ENCODE measurements around the gene ATF7.
A peak's percentile ranks its signal among the peaks of the same experiment; 100 is the strongest.

Gene ATF7

DNA sequence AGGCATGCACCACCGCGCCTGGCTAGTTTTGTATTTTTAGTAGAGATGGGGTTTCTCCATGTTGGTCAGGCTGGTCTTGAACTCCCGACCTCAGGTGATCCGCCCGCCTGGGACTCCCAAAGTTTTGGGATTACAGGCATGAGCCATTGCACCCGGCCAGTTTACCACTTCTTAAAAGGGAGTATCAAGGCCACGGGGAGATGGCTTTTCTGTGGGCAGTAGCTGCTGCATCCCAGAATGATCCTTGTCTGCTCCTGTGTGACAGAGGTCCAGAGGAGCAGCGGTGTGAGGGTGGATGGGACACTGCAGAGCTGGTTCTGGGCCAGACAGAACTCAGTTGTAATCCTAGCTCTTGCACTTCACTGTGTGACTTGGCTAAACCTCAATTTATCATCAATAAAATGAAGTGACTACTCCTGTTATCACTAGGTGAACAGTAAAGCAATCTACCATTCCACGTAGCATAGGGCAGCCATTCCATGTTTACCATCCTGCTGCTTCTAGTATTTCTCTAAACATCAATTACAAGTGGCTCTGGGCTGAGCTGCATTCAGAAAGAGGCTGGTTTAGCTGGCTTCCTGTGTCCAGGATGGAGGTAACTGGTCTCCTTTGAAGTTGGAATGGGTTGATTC lies 115.9 kb downstream of the ATF7 start:
- DNase-seq (ENCODE audit: low read depth in 1 of 2, low spot score in 1 of 2): no peak
- H3K4me3 ChIP-seq (replicated peaks; ENCODE audit: insufficient read depth, low read length): no peak overlapping the region
- H3K27me3 ChIP-seq (ENCODE audit: insufficient read depth, poor library complexity, severe bottlenecking): no peaks in the 10 kb centered on the region
- TF ChIP-seq POLR2AphosphoS5 (IDR thresholded peaks at IDR 0.05; ENCODE audit: low read depth) (no peak), SPI1 (IDR thresholded peaks at IDR 0.05; ENCODE audit: borderline replicate concordance, low read depth) (no peak), GABPA (IDR thresholded peaks at IDR 0.05; ENCODE audit: low read depth) (no peak)
- TF ChIP-seq, protein P1, sequence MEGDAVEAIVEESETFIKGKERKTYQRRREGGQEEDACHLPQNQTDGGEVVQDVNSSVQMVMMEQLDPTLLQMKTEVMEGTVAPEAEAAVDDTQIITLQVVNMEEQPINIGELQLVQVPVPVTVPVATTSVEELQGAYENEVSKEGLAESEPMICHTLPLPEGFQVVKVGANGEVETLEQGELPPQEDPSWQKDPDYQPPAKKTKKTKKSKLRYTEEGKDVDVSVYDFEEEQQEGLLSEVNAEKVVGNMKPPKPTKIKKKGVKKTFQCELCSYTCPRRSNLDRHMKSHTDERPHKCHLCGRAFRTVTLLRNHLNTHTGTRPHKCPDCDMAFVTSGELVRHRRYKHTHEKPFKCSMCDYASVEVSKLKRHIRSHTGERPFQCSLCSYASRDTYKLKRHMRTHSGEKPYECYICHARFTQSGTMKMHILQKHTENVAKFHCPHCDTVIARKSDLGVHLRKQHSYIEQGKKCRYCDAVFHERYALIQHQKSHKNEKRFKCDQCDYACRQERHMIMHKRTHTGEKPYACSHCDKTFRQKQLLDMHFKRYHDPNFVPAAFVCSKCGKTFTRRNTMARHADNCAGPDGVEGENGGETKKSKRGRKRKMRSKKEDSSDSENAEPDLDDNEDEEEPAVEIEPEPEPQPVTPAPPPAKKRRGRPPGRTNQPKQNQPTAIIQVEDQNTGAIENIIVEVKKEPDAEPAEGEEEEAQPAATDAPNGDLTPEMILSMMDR (IDR thresholded peaks at IDR 0.05; ENCODE audit: insufficient read depth, low read length): no peak
- TF ChIP-seq, protein P2, sequence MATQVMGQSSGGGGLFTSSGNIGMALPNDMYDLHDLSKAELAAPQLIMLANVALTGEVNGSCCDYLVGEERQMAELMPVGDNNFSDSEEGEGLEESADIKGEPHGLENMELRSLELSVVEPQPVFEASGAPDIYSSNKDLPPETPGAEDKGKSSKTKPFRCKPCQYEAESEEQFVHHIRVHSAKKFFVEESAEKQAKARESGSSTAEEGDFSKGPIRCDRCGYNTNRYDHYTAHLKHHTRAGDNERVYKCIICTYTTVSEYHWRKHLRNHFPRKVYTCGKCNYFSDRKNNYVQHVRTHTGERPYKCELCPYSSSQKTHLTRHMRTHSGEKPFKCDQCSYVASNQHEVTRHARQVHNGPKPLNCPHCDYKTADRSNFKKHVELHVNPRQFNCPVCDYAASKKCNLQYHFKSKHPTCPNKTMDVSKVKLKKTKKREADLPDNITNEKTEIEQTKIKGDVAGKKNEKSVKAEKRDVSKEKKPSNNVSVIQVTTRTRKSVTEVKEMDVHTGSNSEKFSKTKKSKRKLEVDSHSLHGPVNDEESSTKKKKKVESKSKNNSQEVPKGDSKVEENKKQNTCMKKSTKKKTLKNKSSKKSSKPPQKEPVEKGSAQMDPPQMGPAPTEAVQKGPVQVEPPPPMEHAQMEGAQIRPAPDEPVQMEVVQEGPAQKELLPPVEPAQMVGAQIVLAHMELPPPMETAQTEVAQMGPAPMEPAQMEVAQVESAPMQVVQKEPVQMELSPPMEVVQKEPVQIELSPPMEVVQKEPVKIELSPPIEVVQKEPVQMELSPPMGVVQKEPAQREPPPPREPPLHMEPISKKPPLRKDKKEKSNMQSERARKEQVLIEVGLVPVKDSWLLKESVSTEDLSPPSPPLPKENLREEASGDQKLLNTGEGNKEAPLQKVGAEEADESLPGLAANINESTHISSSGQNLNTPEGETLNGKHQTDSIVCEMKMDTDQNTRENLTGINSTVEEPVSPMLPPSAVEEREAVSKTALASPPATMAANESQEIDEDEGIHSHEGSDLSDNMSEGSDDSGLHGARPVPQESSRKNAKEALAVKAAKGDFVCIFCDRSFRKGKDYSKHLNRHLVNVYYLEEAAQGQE (IDR thresholded peaks at IDR 0.05; ENCODE audit: insufficient replicate concordance, low read depth): no peak
- H3K27ac ChIP-seq (replicated peaks): no peak overlapping the region

DNA sequence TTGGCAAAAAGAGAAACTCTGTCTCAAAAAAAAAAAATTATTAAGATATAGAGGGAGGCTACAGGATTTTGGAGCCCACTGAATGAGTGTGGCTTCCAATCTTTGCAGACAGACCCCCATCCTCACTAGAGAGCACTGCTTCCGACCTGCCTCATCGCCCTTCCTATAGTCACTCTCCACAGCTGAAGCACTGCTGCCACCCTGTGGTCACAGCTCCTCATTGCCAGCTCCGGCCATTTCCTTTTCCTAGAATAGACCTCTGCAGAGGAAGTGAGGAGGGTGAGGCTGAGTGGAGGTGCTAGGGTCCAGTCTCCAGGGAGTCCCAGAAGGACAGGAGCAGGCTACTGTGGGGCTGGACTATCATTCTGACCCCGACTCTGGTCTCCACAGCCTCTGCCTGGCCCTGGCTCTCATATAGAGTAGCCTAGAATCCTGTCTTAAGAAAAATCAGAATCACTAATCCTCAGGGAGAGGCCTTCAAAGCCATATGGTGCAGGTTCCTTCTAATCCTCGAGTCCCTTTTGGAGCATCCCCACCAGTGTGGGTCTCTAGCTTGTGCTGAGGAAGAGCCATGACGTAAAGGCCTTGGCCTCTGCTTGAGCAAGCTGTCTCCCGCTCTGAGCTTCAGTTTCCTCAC lies 117.5 kb downstream of the ATF7 start:
- Histone ChIP-seq H3K27ac (replicated peaks) (no peak overlapping the region), H3K27me3 (ENCODE audit: insufficient read depth, poor library complexity, severe bottlenecking) (no peaks in the 10 kb centered on the region), H3K4me3 (replicated peaks; ENCODE audit: insufficient read depth, low read length) (no peak overlapping the region)
- TF ChIP-seq POLR2AphosphoS5 (IDR thresholded peaks at IDR 0.05; ENCODE audit: low read depth): no peak; the same call in 1 of the 2 replicates
- TF ChIP-seq GABPA (IDR thresholded peaks at IDR 0.05; ENCODE audit: low read depth): no peak
- peak; percentile 89 for TF ChIP-seq SPI1 (IDR thresholded peaks at IDR 0.05; ENCODE audit: borderline replicate concordance, low read depth)
- TF ChIP-seq, protein P2 (IDR thresholded peaks at IDR 0.05; ENCODE audit: insufficient replicate concordance, low read depth): no peak
- TF ChIP-seq, protein P1 (IDR thresholded peaks at IDR 0.05; ENCODE audit: insufficient read depth, low read length): peak; percentile 95
- DNase-seq (ENCODE audit: low read depth in 1 of 2, low spot score in 1 of 2): peak in 1 of 2 experiments; percentile 86

DNA sequence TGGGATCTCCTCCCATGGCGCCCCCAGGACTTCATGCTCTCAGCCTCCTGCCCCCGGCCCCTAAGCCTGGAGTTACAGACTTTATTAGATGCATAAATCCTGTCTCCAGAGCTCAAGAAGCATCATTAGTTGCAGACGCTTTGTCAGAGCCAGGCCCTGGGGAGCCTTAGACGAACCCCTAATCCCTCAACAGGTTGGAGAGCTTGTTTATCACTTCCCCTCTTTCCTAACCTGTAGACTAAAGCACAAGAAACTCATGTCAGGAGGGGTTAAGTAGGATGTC lies 118.6 kb downstream of the ATF7 start:
- no peak for DNase-seq (ENCODE audit: low read depth in 1 of 2, low spot score in 1 of 2)
- no peak overlapping the region for H3K27ac ChIP-seq (replicated peaks)
- TF ChIP-seq, protein P2 (IDR thresholded peaks at IDR 0.05; ENCODE audit: insufficient replicate concordance, low read depth): no peak
- TF ChIP-seq SPI1 (IDR thresholded peaks at IDR 0.05; ENCODE audit: borderline replicate concordance, low read depth) (no peak), POLR2AphosphoS5 (IDR thresholded peaks at IDR 0.05; ENCODE audit: low read depth) (no peak), GABPA (IDR thresholded peaks at IDR 0.05; ENCODE audit: low read depth) (no peak)
- TF ChIP-seq, protein P1 (IDR thresholded peaks at IDR 0.05; ENCODE audit: insufficient read depth, low read length): no peak
- H3K27me3 ChIP-seq (ENCODE audit: insufficient read depth, poor library complexity, severe bottlenecking): no peaks in the 10 kb centered on the region
- H3K4me3 ChIP-seq (replicated peaks; ENCODE audit: insufficient read depth, low read length): no peak overlapping the region

Data from HL-60 (cell line).